GM19438 (cell line): ENCODE measurements around the gene TPD52L1.

Source experiments
- ATAC-seq: cut with Tn5 transposase; IDR thresholded peaks from one replicate; pipeline ENCODE4 v1.9.1; 2021; ENCODE audit warnings: low read depth; ENCODE audit not compliant: unreplicated experiment

TPD52L1 gene

DNA sequence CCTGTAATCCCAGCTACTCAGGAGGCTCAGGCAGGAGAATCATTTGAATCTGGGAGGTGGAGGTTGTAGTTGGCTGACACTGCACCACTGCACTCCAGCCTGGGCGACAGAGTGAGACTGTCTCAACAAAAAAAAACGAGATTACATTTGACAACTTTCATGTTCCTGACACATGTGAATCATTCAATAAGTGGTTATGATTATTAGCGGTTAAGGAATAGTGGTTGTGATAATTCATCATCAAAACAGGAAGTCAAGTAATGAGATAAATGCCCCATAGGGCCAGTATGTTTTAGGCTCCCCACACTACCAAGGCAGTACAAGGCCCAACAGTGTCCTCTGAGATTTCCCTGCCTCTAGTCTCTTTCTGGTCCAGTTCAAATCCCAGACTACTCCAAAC is 145.7 kb downstream of the TPD52L1 start:
- ATAC-seq, result no peak

DNA sequence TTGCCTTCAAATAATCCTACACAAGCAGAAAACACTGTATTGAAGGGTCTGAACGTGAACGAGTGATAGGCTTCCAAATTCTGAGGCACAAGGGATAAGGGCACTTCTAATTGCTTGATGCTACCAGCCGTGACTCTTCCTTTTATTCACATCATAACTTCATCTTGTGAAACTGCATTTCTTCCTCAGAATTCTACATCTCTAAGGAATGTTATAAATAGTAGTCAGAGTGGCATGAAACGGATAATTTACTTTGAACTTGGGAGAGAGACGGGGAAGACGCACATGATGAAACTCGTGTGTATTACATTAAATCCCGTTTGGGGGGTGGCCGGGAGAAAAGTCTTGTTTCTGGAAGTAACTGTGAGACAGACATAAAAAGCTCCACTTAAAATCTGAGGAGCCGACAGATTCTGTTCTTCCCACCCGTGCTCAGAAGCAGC is 147.4 kb downstream of the TPD52L1 start:
- peak; percentile 5 for ATAC-seq

DNA sequence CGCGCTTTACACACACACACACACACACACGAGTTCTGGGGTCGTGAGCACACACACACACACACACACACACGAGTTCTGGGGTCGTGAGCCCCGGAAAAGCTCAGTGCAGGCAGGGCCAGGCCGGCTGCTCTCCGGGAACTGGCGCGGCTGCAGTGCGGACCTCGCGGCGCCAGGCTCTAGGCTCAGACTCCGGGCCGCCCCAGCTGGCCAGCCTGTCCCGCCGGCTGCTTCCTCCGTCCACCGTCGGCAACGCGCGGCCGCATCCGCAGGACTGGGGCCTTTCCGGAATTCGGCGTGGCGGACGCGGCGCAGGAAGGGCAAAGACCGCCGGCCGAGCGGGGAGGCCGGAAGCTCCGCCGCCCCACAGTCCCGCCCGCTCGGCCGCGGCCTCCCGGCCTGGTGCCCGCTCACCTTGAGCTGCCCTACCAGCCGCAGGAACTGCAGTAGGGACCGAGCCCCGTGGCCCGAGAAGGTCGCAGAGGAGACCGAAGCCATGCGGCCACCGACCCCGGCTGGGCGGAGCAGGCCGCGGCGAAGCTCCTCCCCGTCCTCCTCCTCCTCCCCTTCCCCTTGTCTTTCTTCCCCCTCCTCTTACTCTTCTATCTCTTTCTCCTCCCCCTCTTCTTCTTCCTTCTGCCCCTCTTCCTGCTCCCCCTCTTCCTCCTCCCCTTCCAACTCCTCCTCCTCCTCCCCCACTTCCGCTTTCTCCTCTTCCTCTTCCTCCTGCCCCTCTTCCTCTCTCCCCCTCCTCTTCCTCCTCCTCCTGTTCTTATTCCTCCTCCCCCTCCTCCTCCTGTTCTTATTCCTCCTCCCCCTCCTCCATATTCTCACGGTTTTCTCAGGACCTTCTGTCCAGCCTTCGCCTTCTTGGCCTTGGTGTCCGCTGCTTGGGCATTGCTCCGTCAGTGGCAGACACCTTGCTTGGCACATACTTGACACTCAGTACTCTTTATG is 148.1 kb downstream of the TPD52L1 start, which contains the start of gene HDDC2:
Gene HDDC2, minus strand, starts transcription at position 533 of the 957 bp plus-strand sequence. Its CDS starts 35 bp downstream, at position 498.
- peak; percentile 88 for ATAC-seq

DNA sequence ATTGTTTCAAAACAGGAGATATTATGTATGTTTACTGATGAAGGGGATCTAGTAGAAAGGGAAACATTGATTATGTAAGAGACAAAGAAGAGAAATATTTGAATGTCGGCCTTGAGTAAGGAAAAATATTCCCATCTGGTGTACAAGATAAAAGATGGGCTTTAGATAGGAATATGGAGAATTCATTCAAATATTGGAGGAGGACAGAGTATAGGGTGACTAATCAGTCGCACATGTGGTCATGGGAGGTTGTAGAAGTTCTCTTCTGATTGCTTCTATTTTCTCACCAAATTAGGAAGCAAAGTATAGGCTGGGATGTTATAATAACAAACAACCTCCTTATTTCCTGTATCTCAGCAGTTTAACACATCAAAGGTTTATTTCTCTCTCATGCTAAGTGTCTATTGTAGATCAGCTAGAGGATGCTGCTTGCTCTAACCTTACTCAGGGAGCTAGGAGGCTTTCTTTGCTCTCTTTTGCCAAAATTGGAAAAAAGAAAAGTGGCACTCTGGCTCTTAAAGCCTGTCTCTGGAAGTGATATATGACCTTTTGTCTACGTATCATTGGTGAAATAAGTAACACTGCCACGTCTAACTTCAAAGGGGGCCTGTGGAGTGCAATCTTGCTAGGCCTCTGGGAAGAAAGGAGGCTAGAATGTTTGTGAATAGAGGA is 149.4 kb downstream of the TPD52L1 start:
- ATAC-seq, result no peak

DNA sequence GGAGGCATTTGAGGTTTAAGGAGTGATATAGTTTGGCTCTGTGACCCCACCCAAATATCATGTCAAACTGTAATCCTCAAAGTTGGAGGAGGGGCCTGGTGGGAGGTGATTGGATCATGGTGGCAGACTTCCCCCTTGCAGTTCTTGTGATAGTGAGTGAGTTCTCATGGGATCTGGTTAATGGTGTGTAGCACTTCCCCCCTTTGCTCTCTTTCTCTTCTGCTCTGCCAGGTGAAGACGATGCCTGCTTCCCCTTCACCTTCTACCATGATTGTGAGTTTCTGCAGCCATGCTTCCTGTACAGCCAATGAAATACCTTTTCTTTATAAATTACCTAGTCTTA is 149.9 kb downstream of the TPD52L1 start:
- ATAC-seq, result no peak

DNA sequence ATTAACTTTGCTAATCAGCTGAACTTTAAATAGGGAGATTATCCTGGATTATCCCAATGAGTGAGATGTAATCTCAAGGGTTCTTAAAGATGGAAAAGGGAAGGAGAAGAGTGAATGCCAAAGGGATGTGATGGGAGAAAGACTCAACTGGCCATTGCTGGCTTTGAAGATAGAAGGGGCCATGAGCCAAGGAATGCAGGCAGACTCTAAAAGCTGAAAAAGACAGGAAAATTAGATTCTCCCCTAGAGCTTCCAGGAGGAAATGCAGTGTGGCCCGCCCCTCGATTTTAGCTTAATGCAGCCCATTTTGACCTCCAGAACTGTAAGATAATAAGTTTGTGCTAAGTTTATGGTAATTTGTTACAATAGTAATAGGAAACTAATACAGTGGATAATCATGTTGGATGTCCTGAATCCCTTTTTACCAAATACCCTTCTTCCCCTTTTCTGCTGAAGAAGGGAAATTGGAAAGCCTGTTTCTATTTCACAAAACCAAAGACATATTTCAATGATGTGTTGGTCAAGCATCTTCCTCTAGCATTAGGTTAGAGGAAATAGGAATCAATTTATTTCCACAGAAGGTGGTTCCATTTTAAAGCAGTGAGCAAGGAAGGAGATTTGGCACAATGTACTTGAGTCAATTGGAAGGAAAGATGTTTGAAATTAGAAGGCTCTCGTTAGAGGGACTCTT is 151.5 kb downstream of the TPD52L1 start:
- no peak for ATAC-seq

DNA sequence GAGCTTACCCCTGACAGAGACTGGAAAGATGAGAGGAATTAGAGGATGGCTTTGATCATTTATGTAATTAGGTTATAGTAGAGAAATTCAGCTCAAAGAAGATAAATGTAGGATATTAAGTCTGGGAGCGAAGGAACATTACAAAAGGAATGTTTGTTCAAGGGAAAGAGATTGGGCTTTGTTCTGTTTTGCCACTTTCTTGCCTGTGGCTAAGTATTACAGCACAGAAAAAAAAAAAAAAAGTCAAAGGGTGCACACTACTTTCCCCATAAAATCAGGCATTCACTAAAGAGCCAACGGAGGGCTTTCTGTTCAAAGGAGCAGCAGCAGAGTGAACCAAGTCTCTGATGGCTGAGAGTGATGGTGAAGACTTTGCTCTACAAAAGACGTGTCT is 153.2 kb downstream of the TPD52L1 start:
- ATAC-seq, result no peak

DNA sequence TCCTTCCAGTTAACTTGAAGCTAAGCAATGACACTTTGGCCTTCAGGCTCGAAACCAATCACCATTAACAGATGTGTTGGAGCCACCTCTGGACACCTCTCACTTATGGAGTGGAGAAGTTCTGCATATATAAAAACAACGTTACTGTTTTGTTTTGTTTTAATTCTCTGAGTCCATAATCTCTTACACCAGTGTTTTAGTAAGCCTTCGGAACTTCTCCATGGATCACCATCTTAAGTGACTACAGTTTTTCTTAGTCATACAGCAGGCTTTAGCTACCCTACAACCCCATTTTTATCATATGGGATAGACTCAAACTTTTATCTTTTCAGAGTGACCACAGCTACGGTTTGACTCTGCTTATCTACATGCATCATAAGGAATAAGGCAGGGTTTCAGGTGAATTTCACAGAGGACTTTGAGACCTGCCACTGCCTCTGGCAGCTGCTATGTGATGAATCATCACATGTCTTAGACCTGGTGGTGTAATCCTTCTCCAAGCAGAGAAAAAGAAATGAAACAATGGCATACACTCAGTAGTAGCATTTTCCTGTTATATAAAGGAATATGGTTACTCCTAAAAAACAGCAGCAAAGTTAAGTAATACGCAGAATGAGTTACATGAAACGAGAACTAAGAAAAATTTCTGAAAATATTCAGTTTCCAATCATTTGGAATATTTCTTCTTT is 153.7 kb downstream of the TPD52L1 start:
- no peak for ATAC-seq

DNA sequence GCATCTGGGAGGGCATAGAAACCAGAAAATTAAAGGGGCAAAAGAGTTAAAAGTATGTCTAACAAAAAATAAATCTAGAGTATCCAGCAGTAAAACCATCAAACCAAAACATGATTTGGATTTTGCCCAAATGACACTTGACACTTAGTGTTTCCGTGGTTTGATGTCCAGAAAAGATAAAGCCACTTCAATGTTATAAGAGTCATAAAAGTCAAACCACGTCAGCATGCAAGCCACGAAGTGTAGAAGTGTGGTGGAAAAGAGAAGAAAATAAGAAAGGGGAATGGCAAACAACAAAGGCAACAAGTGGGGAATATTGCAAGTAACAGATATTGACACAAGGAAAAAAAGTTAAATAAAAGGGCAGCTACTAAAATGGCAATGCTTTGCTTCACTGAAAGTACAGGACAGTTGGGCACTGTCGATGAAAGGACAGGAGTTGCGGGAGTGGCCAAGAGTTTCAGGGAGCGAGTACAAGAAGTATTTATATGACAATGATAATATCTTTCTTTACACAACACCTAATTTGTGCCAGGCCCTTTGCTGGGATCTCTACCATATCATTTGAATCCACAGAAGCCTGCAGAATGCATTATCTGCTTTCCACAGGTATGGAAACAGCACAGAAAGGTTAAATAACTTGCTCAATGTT is 154.5 kb downstream of the TPD52L1 start:
- ATAC-seq, result no peak

DNA sequence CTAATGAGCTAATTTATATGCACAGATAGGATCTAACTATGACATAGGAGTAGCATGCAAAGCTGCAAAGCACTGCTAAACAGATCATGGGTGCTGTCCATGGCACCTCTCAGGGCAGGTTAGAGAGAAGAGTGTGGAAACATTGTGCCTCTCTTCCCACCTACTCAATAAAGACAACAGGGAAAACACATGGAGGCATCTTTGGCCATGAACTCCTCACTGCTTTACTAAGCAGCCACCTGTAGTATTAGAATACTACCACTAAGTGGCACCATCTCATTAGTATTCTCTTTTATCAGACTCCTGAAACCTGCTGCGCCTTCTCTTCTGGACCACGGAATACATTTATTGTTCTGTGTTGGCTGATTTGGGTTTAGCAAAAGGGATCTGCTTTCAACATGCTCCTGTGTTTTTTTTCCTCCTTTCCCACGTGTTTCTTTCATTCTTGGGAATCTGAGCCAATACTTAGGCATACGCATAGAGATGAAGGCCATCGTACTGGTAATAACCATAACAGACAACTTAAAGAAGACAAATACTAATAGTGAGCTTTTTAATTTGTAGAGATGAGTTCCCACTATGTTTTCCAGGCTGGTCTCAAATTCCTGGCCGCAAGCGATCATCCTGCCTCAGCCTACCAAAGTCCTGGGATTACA is 157.5 kb downstream of the TPD52L1 start:
- ATAC-seq, result peak; percentile 75

DNA sequence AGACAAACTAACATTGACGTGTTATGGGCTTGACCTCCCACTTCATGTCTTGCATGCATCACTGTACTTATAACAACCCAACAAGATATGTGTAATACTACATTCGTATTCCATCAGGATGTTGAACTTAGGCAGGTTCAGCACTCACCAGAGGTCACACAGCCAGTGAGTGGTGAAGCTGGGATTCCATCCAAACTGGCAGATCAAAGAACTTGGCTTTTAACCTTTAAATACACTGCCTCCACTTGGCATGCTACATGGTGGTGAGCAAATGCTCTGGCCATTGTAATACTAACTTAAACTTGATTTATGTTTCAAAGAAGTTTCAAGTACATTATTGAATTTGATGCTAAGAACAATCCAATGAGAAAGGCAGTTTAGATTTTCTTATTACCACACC is 158.9 kb downstream of the TPD52L1 start:
- ATAC-seq, result no peak

DNA sequence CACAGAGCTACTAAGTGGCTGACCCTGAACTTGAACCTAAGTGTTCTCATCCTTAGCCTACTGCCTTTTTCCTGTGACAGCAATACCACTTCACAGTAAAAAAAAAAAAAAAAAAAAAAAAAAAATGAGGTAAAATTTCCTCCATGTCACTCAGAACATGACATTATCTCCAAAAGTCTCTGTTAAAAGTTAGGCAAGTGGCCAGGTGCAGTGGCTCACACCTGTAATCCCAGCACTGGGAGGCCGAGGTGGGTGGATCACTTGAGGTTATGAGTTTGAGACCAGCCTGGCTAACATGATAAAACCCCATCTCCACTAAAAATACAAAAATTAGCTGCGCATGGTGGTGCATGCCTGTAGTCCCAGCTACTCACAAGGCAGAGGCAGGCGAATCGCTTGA is 159.4 kb downstream of the TPD52L1 start:
- ATAC-seq, result no peak
